ENCODE data around the gene ISOC1.

Gene ISOC1

GRCh38 chr5:129065721-129066120 is 28.8 kb upstream of the ISOC1 start:
- DNase-seq (ENCODE audit: insufficient read length, low spot score) (no peak), FAIRE-seq (no peak)
- TF ChIP-seq POU2F2 (IDR thresholded peaks at IDR 0.05; ENCODE audit: low read depth, low read length) (no peak), PAX5 (IDR thresholded peaks at IDR 0.05; ENCODE audit: insufficient read depth, low read length, severe bottlenecking) (no peak), POLR2A (IDR thresholded peaks at IDR 0.05; ENCODE audit: low read depth, low read length) (no peak), TAF1 (IDR thresholded peaks at IDR 0.05; ENCODE audit: low read depth, low read length) (no peak), POLR2AphosphoS5 (IDR thresholded peaks at IDR 0.05; ENCODE audit: low read depth, low read length) (no peak), SPI1 (IDR thresholded peaks at IDR 0.05; ENCODE audit: low read depth, low read length) (no peak)

GRCh38 chr5:129067745-129068144 is 26.8 kb upstream of the ISOC1 start:
- DNase-seq (ENCODE audit: insufficient read length, low spot score) (no peak), FAIRE-seq (no peak)
- TF ChIP-seq POU2F2 (IDR thresholded peaks at IDR 0.05; ENCODE audit: low read depth, low read length) (no peak), POLR2AphosphoS5 (IDR thresholded peaks at IDR 0.05; ENCODE audit: low read depth, low read length) (no peak), SPI1 (IDR thresholded peaks at IDR 0.05; ENCODE audit: low read depth, low read length) (no peak), TAF1 (IDR thresholded peaks at IDR 0.05; ENCODE audit: low read depth, low read length) (no peak), POLR2A (IDR thresholded peaks at IDR 0.05; ENCODE audit: low read depth, low read length) (no peak), PAX5 (IDR thresholded peaks at IDR 0.05; ENCODE audit: insufficient read depth, low read length, severe bottlenecking) (no peak)

- no peak for DNase-seq (ENCODE audit: insufficient read length, low spot score)
- no peak for FAIRE-seq
- TF ChIP-seq SPI1 (IDR thresholded peaks at IDR 0.05; ENCODE audit: low read depth, low read length), result no peak
- no peak for TF ChIP-seq POLR2AphosphoS5 (IDR thresholded peaks at IDR 0.05; ENCODE audit: low read depth, low read length)
- no peak for TF ChIP-seq POU2F2 (IDR thresholded peaks at IDR 0.05; ENCODE audit: low read depth, low read length)
- no peak for TF ChIP-seq TAF1 (IDR thresholded peaks at IDR 0.05; ENCODE audit: low read depth, low read length)
- no peak for TF ChIP-seq PAX5 (IDR thresholded peaks at IDR 0.05; ENCODE audit: insufficient read depth, low read length, severe bottlenecking)
- no peak for TF ChIP-seq POLR2A (IDR thresholded peaks at IDR 0.05; ENCODE audit: low read depth, low read length)
Observed at GRCh38 chr5:129069292-129069691, 25.3 kb upstream of the ISOC1 start.

GRCh38 chr5:129073111-129073510 is 21.4 kb upstream of the ISOC1 start:
- no peak for FAIRE-seq
- DNase-seq (ENCODE audit: insufficient read length, low spot score), result no peak
- TF ChIP-seq POU2F2 (IDR thresholded peaks at IDR 0.05; ENCODE audit: low read depth, low read length), result no peak
- no peak for TF ChIP-seq PAX5 (IDR thresholded peaks at IDR 0.05; ENCODE audit: insufficient read depth, low read length, severe bottlenecking)

GRCh38 chr5:129074903-129075302 is 19.6 kb upstream of the ISOC1 start:
- DNase-seq (ENCODE audit: insufficient read length, low spot score) (no peak), FAIRE-seq (no peak)
- no peak for TF ChIP-seq POLR2AphosphoS5 (IDR thresholded peaks at IDR 0.05; ENCODE audit: low read depth, low read length)
- TF ChIP-seq POLR2A (IDR thresholded peaks at IDR 0.05; ENCODE audit: low read depth, low read length), result no peak
- TF ChIP-seq POU2F2 (IDR thresholded peaks at IDR 0.05; ENCODE audit: low read depth, low read length), result no peak
- no peak for TF ChIP-seq SPI1 (IDR thresholded peaks at IDR 0.05; ENCODE audit: low read depth, low read length)
- TF ChIP-seq PAX5 (IDR thresholded peaks at IDR 0.05; ENCODE audit: insufficient read depth, low read length, severe bottlenecking), result no peak
- TF ChIP-seq TAF1 (IDR thresholded peaks at IDR 0.05; ENCODE audit: low read depth, low read length), result no peak

- TF ChIP-seq TAF1 (IDR thresholded peaks at IDR 0.05; ENCODE audit: low read depth, low read length), result no peak
- no peak for TF ChIP-seq PAX5 (IDR thresholded peaks at IDR 0.05; ENCODE audit: insufficient read depth, low read length, severe bottlenecking)
- TF ChIP-seq POLR2A (IDR thresholded peaks at IDR 0.05; ENCODE audit: low read depth, low read length), result no peak
- TF ChIP-seq POU2F2 (IDR thresholded peaks at IDR 0.05; ENCODE audit: low read depth, low read length), result no peak
- TF ChIP-seq POLR2AphosphoS5 (IDR thresholded peaks at IDR 0.05; ENCODE audit: low read depth, low read length), result no peak
- TF ChIP-seq SPI1 (IDR thresholded peaks at IDR 0.05; ENCODE audit: low read depth, low read length), result no peak
- FAIRE-seq (no peak), DNase-seq (ENCODE audit: insufficient read length, low spot score) (no peak)
Observed at GRCh38 chr5:129077433-129078075, 17.0 kb upstream of the ISOC1 start.

- DNase-seq (ENCODE audit: insufficient read length, low spot score) (no peak), FAIRE-seq (no peak)
- no peak for TF ChIP-seq POLR2AphosphoS5 (IDR thresholded peaks at IDR 0.05; ENCODE audit: low read depth, low read length)
- no peak for TF ChIP-seq TAF1 (IDR thresholded peaks at IDR 0.05; ENCODE audit: low read depth, low read length)
Observed at GRCh38 chr5:129078247-129078646, 16.3 kb upstream of the ISOC1 start.

- DNase-seq (ENCODE audit: insufficient read length, low spot score), result no peak
- TF ChIP-seq POLR2AphosphoS5 (IDR thresholded peaks at IDR 0.05; ENCODE audit: low read depth, low read length) (no peak), POU2F2 (IDR thresholded peaks at IDR 0.05; ENCODE audit: low read depth, low read length) (no peak), PAX5 (IDR thresholded peaks at IDR 0.05; ENCODE audit: insufficient read depth, low read length, severe bottlenecking) (no peak), POLR2A (IDR thresholded peaks at IDR 0.05; ENCODE audit: low read depth, low read length) (no peak)
- FAIRE-seq, result no peak
Observed at GRCh38 chr5:129078660-129079059, 15.9 kb upstream of the ISOC1 start.

- FAIRE-seq, result no peak
- no peak for TF ChIP-seq SPI1 (IDR thresholded peaks at IDR 0.05; ENCODE audit: low read depth, low read length)
- TF ChIP-seq POU2F2 (IDR thresholded peaks at IDR 0.05; ENCODE audit: low read depth, low read length), result no peak
- no peak for TF ChIP-seq POLR2A (IDR thresholded peaks at IDR 0.05; ENCODE audit: low read depth, low read length)
- no peak for TF ChIP-seq TAF1 (IDR thresholded peaks at IDR 0.05; ENCODE audit: low read depth, low read length)
- TF ChIP-seq PAX5 (IDR thresholded peaks at IDR 0.05; ENCODE audit: insufficient read depth, low read length, severe bottlenecking), result no peak
- TF ChIP-seq POLR2AphosphoS5 (IDR thresholded peaks at IDR 0.05; ENCODE audit: low read depth, low read length), result no peak
- DNase-seq (ENCODE audit: insufficient read length, low spot score), result no peak
Observed at GRCh38 chr5:129079496-129079895, 15.1 kb upstream of the ISOC1 start.

GRCh38 chr5:129080766-129081165 is 13.8 kb upstream of the ISOC1 start:
- TF ChIP-seq SPI1 (IDR thresholded peaks at IDR 0.05; ENCODE audit: low read depth, low read length), result no peak
- TF ChIP-seq TAF1 (IDR thresholded peaks at IDR 0.05; ENCODE audit: low read depth, low read length), result no peak
- TF ChIP-seq POLR2AphosphoS5 (IDR thresholded peaks at IDR 0.05; ENCODE audit: low read depth, low read length), result no peak
- no peak for TF ChIP-seq PAX5 (IDR thresholded peaks at IDR 0.05; ENCODE audit: insufficient read depth, low read length, severe bottlenecking)
- TF ChIP-seq POLR2A (IDR thresholded peaks at IDR 0.05; ENCODE audit: low read depth, low read length), result no peak
- FAIRE-seq, result no peak
- DNase-seq (ENCODE audit: insufficient read length, low spot score), result no peak
